GM18498 (cell line): ENCODE results near the gene CYP19A1.

Source experiments
- ATAC-seq: cut with Tn5 transposase; IDR thresholded peaks from one replicate; pipeline ENCODE4 v1.9.1; 2021; ENCODE audit warnings: mild to moderate bottlenecking, moderate library complexity; ENCODE audit not compliant: unreplicated experiment

CYP19A1 gene

DNA sequence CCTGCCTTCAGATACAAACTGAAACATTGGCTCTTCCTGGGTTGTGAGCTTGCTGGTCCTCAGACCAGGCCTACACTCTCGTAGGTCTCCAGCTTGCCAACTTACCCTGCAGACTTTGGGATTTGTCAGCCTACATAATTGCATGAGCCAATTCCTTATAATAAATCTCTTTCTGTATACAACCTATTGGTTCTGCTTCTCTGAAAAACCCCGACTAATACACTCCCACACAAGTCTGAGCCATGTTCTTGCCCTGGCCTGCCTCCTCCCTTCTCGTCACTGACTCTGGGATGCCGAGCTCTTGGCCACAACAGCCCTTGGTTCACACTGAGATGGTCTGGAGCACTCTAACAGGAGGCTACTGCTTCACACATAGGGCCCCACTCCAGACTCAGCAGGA, 9.5 kb downstream of the CYP19A1 start:
- no peak for ATAC-seq

DNA sequence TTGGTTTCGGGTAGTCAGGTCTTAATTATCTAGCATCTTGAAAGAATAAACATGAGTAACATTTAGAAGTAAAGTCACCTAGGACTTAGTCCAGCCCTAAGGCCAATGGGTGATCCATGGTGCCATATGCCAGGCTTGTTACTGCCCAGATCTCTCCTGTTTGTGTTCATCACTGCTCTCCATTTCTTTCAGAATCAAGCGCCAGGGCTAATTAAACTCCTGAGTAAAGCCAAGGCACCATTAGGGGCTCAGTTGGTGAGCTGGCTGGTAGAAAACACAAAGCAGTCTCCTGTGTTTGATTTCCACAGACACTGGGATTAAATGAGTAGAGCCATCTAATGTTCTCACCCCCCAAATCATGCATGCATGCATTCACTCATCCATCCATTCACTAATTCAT, 11.3 kb downstream of the CYP19A1 start:
- no peak for ATAC-seq

DNA sequence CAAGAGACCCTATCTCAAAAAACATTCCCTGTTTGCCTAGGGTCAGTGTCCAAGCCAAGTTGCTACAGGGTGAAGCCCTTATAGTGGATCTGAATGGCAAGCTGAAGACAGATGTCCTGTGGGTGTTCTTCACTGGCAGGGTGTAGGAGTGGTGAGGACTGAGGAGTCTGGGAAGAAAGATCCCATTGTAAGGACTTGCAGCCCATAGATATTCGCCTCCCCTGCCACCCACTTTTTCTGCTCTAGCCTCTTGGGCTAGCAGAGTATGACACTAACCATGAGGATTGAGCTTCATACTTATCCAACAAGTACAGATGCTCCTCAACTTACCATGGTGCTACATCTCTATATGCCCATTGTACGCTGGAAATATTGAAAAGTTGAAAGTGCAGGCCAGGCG, 13.2 kb downstream of the CYP19A1 start:
- ATAC-seq, result no peak

DNA sequence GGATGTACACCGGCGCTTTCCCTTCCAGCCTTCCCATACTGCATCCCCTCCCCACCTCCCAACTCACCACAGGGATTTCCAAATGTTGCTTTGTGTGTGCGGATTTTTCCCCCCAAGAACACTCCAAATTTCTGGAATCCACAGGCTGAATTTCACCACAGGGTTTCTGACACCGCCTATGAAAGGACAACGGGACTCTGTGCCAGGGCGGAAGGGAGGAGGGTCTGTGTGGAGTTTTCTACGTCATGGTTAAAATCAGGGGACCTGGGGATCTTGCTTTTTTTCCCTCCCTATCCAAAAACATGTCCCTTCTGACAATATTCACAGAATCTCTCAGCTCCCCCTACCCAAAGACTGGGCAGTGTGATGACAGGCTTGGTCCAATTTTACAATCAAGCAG, 14.6 kb downstream of the CYP19A1 start:
- no peak for ATAC-seq

DNA sequence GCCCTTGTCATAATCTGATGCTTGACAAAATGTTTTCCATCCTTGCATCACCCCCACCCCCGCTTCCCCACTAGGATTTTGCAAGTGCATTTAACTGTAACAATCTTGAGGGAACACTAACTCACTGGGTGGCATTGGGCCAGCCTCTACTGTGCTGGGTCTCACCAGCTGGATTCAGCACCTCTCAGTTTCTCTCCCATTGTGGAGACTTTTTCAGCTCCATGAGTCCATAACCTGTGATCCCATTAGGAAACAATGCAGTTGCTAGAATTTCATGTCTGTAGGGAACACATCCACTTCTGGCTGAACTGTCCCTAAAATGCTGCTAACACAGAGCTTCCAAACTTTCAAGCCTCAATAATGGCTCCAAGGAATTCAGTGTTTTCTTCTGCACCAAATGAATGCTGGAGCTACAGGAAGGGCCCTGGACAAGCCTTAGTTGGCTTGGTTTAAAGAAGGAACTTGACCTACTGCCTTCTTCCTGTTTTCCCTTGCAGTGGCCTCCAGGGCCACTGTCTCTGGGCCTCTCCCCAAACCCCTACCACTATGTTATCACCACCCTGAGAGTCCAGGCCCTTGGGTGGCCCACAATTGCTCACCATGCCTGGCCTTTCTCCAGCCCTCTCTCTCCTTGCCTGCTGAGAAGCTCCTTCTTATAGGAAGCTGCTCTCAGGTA, 15.6 kb downstream of the CYP19A1 start:
- ATAC-seq, result no peak

DNA sequence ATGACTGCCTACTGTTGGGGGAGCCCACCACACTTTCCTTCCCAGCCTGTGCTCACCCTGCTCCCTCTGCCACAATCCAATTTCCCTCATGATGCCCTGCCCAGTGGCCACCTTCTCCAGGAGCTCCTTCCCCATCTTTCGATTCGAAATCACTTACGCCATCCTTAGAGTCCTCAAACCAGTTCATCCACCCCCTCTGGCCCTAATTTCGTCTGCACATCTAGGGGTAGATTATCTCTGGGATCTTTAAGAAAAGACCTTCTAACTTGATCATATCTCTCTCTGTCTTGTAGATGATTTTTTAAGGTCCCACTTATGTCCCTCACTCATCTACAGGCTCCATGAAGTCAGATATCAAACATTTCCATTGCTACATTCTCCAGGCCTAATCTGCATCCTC, 17.1 kb downstream of the CYP19A1 start:
- no peak for ATAC-seq

DNA sequence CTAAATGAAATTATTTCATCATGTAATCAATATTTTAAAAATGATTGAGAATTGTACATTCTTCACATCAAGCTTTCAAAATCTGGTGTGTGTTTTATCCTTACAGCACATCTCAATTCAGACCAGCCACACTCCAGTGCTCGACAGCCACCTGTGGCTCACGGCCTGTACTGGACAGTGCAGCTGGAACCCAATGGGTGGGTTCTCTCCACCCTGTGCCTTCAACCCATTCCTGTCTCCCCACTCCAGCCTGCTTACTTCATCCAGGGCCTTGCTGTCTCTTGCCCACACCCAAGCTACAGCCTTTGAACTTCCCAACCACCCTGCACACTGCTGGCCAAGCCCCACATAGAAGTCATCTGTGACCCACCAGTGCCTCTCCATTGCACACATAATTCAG, 17.6 kb downstream of the CYP19A1 start:
- ATAC-seq, result no peak

DNA sequence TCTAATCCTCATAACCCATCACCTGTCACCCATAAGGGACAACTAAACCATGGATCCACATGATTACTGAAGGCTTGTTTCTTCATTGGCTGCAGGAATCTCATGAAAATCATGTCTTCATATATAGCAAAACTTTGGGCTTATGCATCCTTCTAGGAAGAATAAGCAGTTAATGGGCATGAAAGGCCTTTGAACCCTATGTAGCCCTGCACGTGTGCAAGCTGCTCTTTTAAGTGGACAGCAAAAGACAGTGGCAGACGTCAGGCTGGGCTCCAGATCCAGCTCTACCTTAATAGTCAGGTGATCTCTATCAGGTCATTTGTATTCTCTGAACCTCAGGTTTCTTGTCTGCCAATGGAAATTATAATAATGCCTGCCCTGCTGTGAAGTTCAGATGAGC, 18.9 kb downstream of the CYP19A1 start:
- no peak for ATAC-seq

DNA sequence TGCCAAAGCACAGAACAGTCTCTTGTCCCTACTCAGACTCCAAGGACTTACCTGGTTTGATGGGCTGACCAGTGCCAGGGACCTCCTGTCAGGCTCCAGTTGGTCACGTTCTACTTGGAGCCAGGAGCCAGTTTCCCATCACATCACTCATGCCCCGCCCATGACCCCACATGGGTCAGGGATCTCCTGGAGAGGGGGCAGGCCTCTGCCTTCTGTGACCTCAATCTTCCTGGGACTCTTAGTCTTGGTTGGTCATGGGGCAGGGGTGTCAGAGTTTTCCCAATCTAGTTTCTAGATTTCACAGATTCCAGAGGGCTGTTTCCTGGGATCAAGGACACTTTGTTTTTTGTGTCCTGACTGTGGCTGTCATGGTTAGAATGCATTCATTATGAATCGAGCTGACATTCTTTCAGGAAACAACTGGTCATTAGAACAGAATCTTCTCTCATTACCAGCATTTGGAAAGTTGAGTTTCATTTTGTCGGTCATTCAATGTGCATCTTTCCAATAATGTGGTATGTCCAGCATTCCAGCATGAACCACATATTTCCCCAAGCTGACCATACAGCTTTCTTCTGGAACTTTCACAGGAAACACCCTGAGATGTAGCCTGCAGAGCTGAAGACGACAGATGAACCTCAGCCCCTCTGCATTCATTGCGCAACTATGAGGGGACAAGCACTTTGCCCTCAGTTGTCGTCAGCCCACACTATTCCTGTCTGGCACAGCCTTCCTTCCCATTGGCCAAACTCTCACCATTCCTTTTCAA, 19.8 kb downstream of the CYP19A1 start:
- no peak for ATAC-seq

DNA sequence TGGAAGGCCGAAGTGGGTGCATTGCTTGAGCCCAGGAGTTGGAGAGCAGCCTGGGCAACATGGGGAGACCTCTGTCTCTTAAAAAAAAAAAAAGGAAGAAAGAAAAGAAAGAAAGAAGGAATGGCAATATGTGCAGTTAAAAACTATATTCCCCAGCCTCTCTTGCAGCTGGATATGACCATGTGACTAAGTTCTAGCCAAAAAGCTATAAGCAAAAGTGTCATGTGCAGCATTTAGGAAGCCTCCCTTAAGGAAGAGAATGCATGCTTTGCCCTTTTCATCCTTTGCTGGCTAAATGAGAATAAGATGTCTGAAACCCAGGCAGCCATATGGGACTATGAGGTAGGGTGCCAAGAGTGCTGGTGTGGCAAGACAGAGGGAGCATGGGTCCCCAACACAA, 21.8 kb downstream of the CYP19A1 start:
- no peak for ATAC-seq

DNA sequence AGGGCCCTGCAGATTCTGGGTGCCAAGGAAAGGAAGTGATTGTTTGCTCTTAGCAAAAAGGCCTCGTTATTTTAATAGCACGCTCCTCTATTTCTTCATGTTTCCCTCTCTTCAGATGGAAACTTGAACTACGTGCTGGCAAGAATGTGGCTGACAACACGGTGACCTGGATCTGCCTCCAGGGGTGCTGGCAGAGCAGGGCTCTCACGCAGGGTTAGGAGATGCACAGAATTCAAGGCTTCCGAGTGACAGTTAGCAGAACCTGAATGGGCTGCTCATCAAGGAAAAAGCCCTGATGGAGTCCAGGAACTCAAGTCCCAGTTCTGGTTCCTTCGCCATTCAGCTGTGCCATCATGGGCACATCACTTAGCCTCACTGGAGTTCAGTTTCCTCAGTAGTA, 22.7 kb downstream of the CYP19A1 start:
- ATAC-seq, result no peak

DNA sequence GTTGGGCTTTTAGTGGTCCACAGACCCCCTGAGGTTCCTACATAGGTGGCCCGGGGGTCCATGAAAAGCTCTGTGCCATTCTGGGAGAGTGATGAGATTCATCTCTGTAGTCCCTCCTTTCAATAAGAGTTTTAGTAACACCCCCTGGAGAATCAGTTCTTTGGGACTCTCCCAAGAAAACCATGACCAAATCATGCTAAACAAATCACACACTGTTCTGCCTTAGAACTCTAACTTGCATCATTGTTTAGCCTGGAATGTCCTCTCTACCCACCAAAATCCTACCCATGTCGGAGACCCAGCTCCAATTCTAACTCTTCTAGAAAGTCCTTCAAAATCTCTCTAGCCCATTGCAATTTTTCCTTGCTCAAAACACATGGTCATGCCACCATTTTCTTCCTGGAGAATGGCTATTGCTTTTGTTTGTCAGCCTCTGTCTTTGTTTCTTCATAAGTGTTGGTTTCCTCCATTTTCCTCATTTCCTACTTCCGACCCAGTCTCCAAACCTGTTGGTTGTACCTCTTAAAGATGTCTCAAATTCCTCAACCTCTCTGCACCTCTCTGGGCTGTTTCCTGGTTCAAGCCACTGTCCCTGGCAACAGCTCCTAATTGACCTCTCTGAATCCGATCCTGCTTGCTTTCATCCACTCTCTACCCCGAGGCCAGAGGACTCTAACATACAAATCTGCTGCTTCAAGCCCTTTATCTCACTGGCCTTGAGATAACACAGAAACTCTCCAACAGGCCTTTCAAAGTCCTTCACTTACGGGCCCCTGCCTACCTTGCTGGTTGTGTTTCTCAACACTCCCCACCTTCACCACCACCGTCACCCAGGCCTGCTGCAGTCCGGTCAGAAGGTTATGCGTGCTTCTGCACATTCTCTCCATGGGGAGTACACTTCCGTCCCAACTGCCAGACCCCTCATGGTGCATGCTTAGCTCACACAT, 23.7 kb downstream of the CYP19A1 start:
- no peak for ATAC-seq

DNA sequence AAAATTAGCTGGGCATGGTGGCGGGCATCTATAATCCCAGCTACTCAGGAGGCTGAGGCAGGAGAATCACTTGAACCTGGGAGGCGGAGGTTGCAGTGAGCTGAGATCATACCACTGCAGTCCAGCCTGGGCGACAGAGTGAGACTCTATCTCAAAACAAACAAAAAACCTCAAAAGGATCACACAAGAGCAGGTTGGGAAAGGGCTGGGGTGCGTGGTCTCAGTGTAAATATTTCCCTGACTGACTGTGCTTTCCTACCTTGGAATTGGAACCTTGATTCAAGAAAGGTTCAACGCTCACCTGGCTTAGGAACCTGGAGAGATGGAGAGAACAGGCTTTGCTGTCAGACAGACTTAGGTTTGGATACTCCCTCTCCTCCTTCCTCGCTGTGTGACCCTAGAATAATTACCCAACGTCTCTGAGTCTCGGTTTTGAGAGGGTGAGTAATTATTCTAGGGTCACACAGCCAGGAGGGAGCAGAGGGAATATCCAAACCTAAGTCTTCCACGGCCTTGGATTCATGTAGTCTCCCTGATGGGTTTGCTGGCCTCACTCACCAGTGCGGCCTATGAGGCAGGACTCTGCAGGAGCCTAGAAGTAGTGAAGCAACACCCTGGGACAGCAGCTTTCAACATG, 24.6 kb downstream of the CYP19A1 start:
- no peak for ATAC-seq

DNA sequence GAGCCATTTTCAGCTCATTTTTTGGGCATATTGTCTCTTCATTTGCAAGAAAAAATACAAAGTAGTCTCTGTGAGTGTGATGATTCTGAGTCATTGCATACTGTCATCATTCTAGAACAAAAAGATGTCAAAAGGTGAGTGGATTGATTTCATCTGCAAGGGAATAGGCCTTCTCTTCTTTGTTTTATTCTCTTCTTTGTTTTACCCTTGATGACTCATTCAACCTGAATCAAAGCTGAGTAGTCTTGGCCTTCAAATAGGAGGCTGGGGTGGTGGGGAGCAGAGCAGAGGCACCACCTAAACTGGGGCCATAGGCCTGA, 25.4 kb downstream of the CYP19A1 start:
- ATAC-seq, result no peak

DNA sequence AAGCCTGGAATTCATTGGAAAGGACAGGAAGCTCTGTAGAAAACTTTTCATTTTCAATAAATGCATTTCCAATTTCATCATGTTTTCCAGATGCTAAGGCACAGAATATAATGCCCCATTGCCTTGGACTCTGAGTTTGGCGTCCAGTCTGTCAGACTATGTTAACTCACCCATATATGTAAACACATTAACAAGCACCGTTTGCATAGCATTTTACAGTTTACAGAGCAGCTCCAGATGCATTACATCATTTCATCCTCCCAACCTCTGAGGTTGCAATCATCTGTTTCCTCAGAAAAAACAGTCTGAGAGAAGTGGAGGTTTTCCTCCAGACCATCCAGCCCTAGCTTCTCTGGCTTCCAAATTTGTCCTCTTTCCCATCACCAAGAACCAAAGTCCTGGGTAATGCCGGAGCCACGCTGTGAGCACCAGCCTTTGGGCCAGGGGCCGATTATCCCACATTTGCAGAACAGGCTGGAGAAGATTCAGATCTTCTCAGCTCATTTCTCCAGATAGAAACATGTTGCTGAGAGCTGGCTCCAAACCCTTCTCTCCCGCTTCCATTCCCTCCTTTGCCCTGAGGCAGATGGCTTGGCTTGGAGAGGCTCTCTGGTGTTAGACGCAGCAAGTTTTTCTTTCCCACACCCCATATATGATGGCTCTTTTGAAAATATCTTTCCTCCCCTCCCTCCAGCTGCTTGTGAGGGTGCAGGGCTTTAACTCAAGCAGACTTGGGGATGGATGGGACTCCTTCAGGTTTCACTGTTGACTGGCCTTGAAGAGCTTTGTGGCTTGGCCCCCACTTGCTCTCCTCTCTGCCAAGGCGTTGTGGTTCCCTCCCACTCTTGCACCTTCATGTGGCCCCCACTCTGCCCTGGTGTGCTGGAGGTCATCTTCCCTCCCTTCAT, 26.0 kb downstream of the CYP19A1 start:
- ATAC-seq, result no peak

DNA sequence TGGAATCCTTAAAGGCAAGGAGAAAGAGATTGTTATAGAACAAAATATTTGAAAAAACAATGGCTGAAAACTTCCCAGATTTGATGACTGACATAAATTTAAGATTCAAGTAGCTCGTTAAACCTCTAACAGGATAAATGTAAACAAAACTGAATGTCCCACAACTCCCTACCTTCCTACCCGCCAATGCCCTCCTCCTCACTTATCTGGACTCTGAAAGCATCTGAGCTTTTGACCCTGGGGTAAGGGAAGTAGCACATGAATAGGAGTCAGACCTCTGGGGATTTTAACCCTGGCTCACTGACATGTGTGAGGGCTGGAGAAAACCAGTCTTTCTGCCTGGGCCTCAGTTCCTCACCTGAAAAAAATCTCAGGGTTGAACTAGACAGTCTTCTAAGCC, 26.9 kb downstream of the CYP19A1 start:
- ATAC-seq, result no peak

DNA sequence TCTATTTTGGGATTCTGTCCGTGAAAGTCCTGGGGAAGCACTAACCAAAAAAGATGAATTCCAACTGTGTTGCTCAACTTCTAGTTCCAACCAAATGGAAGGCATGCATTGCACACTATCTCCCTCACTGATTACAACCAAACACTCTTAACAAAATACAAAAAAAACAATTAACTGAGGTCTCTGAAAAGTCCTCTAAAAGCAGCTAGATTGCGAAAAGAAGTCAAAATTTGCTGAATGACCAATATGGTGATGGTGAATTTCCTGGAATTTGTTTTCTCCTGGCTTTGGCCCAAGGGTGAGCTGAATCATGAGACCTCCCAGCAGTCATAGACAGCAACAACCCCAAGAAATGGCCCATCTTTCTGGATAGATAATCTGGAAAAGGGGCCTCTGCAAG, 28.3 kb downstream of the CYP19A1 start:
- no peak for ATAC-seq

DNA sequence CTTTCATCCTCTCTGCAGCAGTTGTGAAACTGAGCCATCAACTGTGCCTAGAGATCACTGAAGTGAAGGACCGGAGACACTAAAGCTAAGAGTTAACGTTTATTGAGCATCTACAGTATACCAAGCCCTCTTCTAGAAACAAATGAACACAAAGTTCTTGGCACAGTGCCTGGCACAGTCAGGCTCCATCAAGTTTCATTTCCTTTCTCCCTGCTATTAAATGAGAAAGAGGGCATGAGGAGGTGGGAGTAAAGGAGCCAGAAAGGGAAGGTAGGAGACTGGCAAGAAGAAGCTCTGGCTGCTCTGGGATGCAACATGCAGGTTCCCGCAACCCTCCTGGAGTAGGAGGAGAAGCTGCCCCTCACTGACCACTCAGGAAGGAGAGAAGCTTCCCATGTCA, 30.6 kb downstream of the CYP19A1 start:
- ATAC-seq, result no peak

DNA sequence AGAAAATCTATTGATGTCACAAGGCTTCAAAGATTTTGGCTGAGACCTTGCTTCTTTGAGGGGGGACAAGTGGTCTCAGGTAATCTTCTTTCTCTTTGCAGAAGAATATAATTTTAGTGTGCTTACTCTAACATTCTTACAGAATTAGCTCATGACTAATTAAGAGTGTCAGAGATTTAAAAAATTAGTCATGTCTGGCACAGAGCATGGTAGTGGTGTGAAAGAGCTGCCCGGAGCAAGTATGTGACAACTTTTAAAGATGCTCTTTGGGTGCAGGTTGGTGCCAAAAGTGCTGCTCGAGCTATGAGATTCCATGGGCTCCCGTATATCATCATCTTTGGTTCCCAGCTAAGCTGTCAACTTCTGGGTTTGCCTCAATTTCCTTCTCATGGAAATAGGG, 31.1 kb downstream of the CYP19A1 start:
- no peak for ATAC-seq

DNA sequence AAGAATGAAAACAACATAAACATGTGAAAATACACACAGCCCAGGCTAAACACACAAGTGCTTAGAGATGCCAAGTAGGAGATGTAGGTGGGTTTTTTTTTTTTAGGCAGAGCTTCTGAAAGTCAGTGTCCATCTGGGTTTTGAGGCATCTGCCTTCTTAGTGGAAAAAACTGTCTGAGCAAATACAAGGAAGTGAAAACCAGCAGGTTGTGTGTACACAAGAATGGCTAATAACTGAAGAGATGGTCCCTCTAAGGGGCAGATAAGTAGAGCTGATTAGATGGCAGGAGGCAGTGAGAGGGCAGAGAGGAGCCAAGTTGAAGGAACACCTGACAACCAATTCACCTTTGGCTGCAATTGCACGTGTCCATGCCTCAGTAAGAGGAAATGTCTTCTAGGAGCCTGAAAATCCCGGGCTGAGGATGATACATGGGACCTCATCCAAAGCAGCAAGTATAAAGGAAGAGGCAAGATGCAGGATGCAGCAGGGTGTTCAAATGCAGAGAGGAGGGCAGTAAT, 34.9 kb downstream of the CYP19A1 start:
- no peak for ATAC-seq
